Uterus (tissue), 2 donors: ENCODE data around the gene UVSSA.

Experiments
- POLR2A ChIP-seq, 2 donors: fragments of 450-650 bp; IDR thresholded peaks; one replicate each; pipeline ENCODE4 v1.6.1; 2016; ENCODE audit warnings: antibody characterized with exemption in 2 of 2, mild to moderate bottlenecking in 1 of 2, moderate library complexity in 1 of 2
- TF ChIP-seq, protein P1 (sequence below), 4 experiments: fragments of 200-600 bp in 2 of 4; fragments of 450-650 bp in 2 of 4; sonication (generic) in 2 of 4; IDR thresholded peaks; one replicate each; pipeline ENCODE4 v1.5.1; 2016 to 2019; ENCODE audit warnings: antibody characterized with exemption in 4 of 4, mild to moderate bottlenecking in 2 of 4, moderate library complexity in 1 of 4

DNA sequence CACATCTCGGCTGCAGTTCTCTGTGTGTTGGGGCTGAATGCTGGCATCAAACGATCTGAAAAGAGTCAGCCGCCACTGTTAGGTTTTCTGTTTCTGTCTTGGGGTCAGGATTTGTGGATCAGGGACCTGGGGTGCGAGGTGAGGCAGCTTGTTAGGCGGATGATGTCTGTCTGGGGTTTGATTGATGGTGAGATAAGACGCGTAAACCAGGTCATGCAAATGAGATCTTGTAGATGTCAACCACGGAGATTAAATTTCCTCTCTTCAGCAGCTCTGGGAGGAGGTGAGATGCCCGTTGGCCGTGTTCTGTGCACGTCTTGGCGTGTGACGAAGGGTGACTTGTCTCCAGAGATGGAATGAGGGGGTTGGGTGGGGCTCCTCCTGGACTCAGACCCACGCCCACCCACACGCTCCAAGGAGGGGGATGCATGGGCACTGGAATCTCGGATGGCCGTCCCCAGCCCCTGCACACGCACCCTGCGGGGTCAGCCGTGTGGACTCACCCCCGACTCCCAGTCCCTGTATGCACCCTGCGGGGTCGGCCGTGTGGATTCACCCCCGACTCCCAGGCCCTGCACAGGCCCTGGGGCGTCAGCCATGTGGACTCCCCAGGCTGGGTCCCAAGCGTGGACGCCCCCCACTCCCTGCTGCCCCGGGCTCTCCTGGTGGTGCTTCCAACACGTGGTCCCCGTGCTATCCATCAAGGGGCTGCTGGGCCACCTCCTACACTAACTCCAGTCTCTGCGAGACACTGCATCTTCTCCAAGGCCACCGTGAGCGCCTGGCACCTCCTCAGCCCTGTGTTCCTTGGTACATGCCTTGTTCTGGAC, 16.0 kb upstream of the UVSSA start:
- TF ChIP-seq POLR2A (IDR thresholded peaks at IDR 0.05), result no peak
- TF ChIP-seq, protein P1, sequence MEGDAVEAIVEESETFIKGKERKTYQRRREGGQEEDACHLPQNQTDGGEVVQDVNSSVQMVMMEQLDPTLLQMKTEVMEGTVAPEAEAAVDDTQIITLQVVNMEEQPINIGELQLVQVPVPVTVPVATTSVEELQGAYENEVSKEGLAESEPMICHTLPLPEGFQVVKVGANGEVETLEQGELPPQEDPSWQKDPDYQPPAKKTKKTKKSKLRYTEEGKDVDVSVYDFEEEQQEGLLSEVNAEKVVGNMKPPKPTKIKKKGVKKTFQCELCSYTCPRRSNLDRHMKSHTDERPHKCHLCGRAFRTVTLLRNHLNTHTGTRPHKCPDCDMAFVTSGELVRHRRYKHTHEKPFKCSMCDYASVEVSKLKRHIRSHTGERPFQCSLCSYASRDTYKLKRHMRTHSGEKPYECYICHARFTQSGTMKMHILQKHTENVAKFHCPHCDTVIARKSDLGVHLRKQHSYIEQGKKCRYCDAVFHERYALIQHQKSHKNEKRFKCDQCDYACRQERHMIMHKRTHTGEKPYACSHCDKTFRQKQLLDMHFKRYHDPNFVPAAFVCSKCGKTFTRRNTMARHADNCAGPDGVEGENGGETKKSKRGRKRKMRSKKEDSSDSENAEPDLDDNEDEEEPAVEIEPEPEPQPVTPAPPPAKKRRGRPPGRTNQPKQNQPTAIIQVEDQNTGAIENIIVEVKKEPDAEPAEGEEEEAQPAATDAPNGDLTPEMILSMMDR (IDR thresholded peaks at IDR 0.05), result no peak
